WERI-Rb-1 (cell line): ENCODE data around the gene FADS1.
A peak's percentile ranks its signal among the peaks of the same experiment; 100 is the strongest.

Experiments used
- DNase-seq: peaks from one replicate; pipeline ENCODE4 v3.0.0-alpha.2; 2020
- H3K27ac ChIP-seq: fragments of 250-450 bp; sonication (Bioruptor Pico); 2 replicates; pipeline ENCODE4 v1.5.1; 2020; ENCODE audit warnings: mild to moderate bottlenecking, moderate library complexity
- H3K27me3 ChIP-seq: fragments of 250-450 bp; sonication (Bioruptor Pico); 2 replicates; pipeline ENCODE4 v1.5.1; 2021; ENCODE audit warnings: mild to moderate bottlenecking, low read depth, moderate library complexity; ENCODE audit not compliant: insufficient read depth, severe bottlenecking
- H3K36me3 ChIP-seq: fragments of 250-450 bp; sonication (Bioruptor Pico); 2 replicates; pipeline ENCODE4 v1.5.1; 2020; ENCODE audit warnings: mild to moderate bottlenecking, moderate library complexity
- H3K4me3 ChIP-seq: 2 replicates; pipeline ENCODE4 v1.5.1; 2011; ENCODE audit warnings: low read depth, mild to moderate bottlenecking, control low read depth, low read length
- H3K9me3 ChIP-seq: fragments of 250-450 bp; sonication (Bioruptor Pico); 2 replicates; pipeline ENCODE4 v1.5.1; 2021; ENCODE audit warnings: mild to moderate bottlenecking, moderate library complexity; ENCODE audit not compliant: severe bottlenecking
- TF ChIP-seq, protein P1 (sequence below): IDR thresholded peaks from 2 replicates; pipeline ENCODE4 v1.5.1; 2011; ENCODE audit warnings: low read depth, mild to moderate bottlenecking, control low read depth, inconsistent platforms, low read length

FADS1 gene

DNA sequence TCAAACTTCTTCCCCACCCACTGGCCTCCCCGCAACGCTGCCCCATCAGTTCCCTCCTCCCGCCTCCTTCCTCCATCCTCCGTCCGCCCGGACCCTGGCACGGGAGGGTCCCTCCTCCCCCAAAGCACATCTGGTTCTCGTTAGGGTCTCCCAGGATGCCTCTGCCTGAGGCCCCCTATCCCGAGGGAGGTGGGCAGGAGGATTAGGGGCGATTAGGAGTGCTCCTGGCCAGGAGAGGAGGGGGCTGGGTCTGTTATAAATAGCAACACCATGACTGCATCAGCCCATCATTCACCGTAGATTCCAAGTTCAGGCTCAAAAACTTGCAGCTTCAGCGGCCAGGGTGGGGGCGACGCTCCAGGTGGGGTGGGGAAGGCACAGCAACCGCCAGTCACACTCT is 54.0 kb downstream of the FADS1 start:
- no peaks in the 10 kb centered on the region for H3K36me3 ChIP-seq
- TF ChIP-seq, protein P1, sequence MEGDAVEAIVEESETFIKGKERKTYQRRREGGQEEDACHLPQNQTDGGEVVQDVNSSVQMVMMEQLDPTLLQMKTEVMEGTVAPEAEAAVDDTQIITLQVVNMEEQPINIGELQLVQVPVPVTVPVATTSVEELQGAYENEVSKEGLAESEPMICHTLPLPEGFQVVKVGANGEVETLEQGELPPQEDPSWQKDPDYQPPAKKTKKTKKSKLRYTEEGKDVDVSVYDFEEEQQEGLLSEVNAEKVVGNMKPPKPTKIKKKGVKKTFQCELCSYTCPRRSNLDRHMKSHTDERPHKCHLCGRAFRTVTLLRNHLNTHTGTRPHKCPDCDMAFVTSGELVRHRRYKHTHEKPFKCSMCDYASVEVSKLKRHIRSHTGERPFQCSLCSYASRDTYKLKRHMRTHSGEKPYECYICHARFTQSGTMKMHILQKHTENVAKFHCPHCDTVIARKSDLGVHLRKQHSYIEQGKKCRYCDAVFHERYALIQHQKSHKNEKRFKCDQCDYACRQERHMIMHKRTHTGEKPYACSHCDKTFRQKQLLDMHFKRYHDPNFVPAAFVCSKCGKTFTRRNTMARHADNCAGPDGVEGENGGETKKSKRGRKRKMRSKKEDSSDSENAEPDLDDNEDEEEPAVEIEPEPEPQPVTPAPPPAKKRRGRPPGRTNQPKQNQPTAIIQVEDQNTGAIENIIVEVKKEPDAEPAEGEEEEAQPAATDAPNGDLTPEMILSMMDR: no peak
- no peaks in the 10 kb centered on the region for H3K9me3 ChIP-seq
- no peak overlapping the region; the same call in none of the 2 replicates for H3K27ac ChIP-seq
- H3K4me3 ChIP-seq: no peak overlapping the region
- no peaks in the 10 kb centered on the region for H3K27me3 ChIP-seq
- DNase-seq: peak; percentile 31

DNA sequence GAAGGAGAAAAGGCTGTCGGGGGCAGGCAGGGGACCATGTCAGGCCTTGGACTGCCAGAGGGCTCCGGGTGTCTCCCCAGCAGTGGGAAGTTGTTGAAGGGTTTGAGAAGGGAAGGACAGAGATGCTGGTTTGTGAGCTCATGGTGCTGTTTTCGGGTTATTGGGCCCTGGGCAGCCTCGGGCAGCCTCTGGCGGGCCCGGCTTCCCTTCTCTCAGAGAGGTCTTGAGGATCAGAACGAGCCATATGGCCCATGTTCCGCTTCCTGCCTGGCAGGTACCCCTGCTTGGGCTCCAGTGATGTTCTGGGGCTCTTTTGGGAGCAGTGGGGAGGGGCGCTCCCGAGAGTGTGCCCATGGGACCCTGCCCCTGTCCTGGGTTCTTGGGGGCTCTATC is 54.6 kb downstream of the FADS1 start:
- H3K27ac ChIP-seq: no peak overlapping the region; the same call in 1 of the 2 replicates
- H3K27me3 ChIP-seq: no peaks in the 10 kb centered on the region
- DNase-seq: no peak
- TF ChIP-seq, protein P1: no peak
- H3K9me3 ChIP-seq: no peaks in the 10 kb centered on the region
- H3K4me3 ChIP-seq: no peak overlapping the region
- H3K36me3 ChIP-seq: no peaks in the 10 kb centered on the region

DNA sequence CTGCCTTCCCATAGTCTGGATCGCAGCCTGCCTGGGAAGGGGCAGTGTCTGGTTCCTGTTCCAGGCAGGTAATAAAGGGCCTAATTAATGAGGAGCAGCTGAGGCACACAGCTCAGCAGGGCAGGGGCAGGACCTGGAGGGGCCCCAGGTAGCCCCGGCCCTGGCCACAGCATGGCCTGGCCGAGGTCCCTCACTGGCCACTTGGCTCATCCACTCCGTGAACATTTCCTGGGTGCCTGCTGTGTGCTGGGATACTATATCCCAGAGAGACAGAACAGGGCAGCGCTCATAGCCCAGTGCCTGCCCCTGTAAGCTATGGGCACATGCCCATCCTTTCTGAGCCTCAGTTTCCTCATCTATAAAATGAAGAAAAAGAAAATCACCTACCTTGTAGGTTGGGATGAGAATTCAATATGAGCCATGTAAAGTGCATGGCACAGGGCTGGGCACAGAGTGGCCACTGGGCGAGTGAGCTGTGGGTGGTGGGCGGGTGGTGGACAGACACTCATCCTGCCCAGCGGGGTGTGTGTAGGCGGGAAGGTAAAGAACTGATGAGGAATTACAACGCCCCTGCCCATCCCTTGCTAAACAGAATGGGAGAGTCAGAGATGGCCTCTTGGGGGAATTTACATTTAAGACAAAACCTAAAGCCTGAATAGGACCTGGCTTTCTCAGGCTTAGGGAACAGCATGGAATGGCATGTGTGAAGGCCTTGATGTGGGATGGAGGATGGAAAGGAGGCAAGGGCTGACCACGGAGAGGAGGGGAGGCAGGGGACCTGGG is 55.2 kb downstream of the FADS1 start:
- Histone ChIP-seq H3K27ac (no peak overlapping the region; the same call in 1 of the 2 replicates), H3K9me3 (no peaks in the 10 kb centered on the region), H3K27me3 (no peaks in the 10 kb centered on the region), H3K36me3 (no peaks in the 10 kb centered on the region), H3K4me3 (no peak overlapping the region)
- TF ChIP-seq, protein P1: no peak
- DNase-seq: no peak

DNA sequence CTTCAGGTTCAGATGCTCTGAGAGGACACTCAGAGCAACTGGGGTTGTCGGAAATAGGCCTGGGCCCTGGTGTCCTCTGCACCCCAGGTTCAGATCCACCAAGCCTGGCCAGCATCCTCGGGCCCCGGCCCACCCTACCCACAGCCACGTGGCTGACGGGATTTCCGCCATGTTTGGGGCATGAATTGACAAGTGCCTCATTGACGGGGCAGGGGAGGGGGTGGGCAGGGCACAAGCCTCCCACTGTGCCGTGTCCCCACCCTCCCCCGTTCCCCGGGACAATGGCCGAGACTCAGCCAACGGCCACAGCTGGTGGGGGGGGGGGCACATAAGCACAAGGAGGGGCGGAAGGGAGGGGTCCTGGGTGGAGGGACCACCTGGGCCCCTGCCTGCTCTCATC is 55.9 kb downstream of the FADS1 start:
- TF ChIP-seq, protein P1: no peak
- Histone ChIP-seq H3K27ac (no peak overlapping the region), H3K4me3 (no peak overlapping the region), H3K36me3 (no peaks in the 10 kb centered on the region), H3K9me3 (no peaks in the 10 kb centered on the region), H3K27me3 (no peaks in the 10 kb centered on the region)
- no peak for DNase-seq

DNA sequence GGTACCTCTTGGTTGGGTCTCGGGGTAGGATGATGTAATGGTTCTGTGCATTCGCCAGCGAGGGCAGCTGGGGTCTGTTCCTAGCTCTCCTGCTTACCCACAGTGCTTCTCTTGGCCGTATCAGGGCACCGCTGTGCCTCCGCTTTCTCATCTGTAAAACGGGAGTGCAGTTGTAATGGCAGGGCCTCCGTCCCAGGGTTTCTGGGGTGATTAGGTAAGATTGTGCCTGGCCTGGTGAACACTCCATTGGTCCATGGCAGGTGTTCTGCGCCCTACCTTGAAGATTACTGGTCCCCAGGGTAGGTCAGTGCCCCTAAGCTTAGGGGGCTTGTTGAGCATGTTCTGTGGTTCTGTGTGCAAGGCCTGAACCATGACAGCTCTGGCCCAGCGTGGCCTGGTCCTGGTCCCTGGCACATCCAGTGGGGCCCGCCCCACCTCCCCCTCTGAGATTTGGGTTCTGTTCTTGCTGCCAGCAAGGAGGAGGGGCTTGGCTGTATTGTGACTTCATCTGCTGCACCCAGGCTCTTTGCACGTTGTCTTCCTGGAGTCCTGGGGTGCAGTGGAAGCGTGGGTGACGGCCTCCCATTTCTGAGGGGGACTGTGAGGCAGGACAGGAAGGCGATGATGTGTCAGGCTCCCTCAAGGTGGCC is 59.5 kb downstream of the FADS1 start:
- no peaks in the 10 kb centered on the region for H3K36me3 ChIP-seq
- no peak overlapping the region for H3K4me3 ChIP-seq
- no peak for DNase-seq
- H3K9me3 ChIP-seq: no peaks in the 10 kb centered on the region
- H3K27ac ChIP-seq: no peak overlapping the region
- H3K27me3 ChIP-seq: peaks cover 4% of the 10 kb centered on the region
- TF ChIP-seq, protein P1: no peak
